ENCODE data around the gene ZFP30. TPM values are rescaled to one million over a fixed set of nuclear protein-coding genes. Genes with fewer than 3 reads are reported as not detected.
A peak's percentile ranks its signal among the peaks of the same experiment; 100 is the strongest.

The ZFP30 gene
- total RNA-seq, 1 experiment from 2014 or later: 4.7 TPM

- Histone ChIP-seq H3K79me2 (ENCODE audit: insufficient read depth, low read length) (no peaks in the 10 kb centered on the region), H3K9me2 (ENCODE audit: insufficient read depth) (no peaks in the 10 kb centered on the region), H3K27me3 (ENCODE audit: insufficient read depth, low read length) (no peaks in the 10 kb centered on the region), H3K36me3 (ENCODE audit: control insufficient read depth in 1 of 2, insufficient read depth in 2 of 2, low read length in 2 of 2) (no peaks in the 10 kb centered on the region), H3K9me3 (ENCODE audit: control insufficient read depth in 1 of 2, insufficient read depth in 1 of 2, low read depth in 1 of 2, low read length in 2 of 2) (peaks cover 41 to 55% of the 10 kb centered on the region in 2 experiments; a peak in 3 of 4 replicates), H3K4me3 (replicated peaks in 1 of 2; ENCODE audit: low read depth in 1 of 2, low read length in 2 of 2) (no peak overlapping the region), H3K4me1 (ENCODE audit: control insufficient read depth in 1 of 2, insufficient read depth in 2 of 2, low read length in 2 of 2) (no peaks in the 10 kb centered on the region), H3K9ac (ENCODE audit: low read length) (no peak overlapping the region), H3K4me2 (ENCODE audit: low read length) (no peak overlapping the region), H3K27ac (ENCODE audit: low read depth, low read length) (no peak overlapping the region), H2AFZ (ENCODE audit: low read depth, low read length, poor library complexity, severe bottlenecking) (no peak overlapping the region), H4K20me1 (ENCODE audit: insufficient read depth) (no peaks in the 10 kb centered on the region)
- BruUV-seq (replicated peaks): no TSS peak
- intact Hi-C loops (cut with micrococcal nuclease): no loop called here
- POLR2A ChIA-PET: no interaction called here
- RAD21 ChIA-PET (ENCODE audit: low non-redundant PET in 1 of 2, low total read pairs in 2 of 2, uncharacterized antibody in 2 of 2, unreplicated experiment in 2 of 2): no interaction called here
- DNase-seq (ENCODE audit: low read depth, low spot score) (no peak), ATAC-seq (no peak)
- CTCF ChIA-PET: no interaction called here
- TF ChIP-seq TCF7L2 (IDR thresholded peaks at IDR 0.05; ENCODE audit: borderline replicate concordance, extremely low read depth, insufficient read depth, insufficient read length) (no peak), EZH2 (IDR thresholded peaks at IDR 0.05) (no peak), SRF (IDR thresholded peaks at IDR 0.05; ENCODE audit: low read depth) (no peak), POLR2A (IDR thresholded peaks at IDR 0.05; ENCODE audit: borderline replicate concordance, extremely low read depth, insufficient read depth, insufficient read length) (no peak), ZNF274 (IDR thresholded peaks at IDR 0.05; ENCODE audit: low read depth, low read length) (peak; percentile 85)
These were observed 90.5 kb downstream of the ZFP30 start for GRCh38 chr19:37564624-37565369.

Other genes with a start within 250 kb of the ZFP30 start
- not detected for gene ZNF569, start 188.0 kb downstream of the ZFP30 start, total RNA-seq (2021; ENCODE audit: unreplicated experiment)
- not detected for gene ZNF570, start 186.1 kb downstream of the ZFP30 start, total RNA-seq (2021; ENCODE audit: unreplicated experiment)
- not detected for gene ZNF793, start 148.5 kb downstream of the ZFP30 start, total RNA-seq (2021; ENCODE audit: unreplicated experiment)
- gene ZNF571, start 60.7 kb downstream of the ZFP30 start, total RNA-seq (2021; ENCODE audit: unreplicated experiment): 0.10 TPM
- not detected for gene ZNF540, start 60.6 kb downstream of the ZFP30 start, total RNA-seq (2021; ENCODE audit: unreplicated experiment)
- gene ZNF607, start 64.3 kb upstream of the ZFP30 start, total RNA-seq (2021; ENCODE audit: unreplicated experiment): 7.1 TPM
- gene ZNF573, start 124.1 kb upstream of the ZFP30 start, total RNA-seq (2021; ENCODE audit: unreplicated experiment): 2.4 TPM

All from HCT116 (cell line).